ENCODE measurements around the gene SPOUT1.
"Not testable (repeated sequence)": the region's sequence is repeated elsewhere in the genome, so short reads cannot be mapped to it uniquely, and the experiment has no call there.

SPOUT1 gene

DNA sequence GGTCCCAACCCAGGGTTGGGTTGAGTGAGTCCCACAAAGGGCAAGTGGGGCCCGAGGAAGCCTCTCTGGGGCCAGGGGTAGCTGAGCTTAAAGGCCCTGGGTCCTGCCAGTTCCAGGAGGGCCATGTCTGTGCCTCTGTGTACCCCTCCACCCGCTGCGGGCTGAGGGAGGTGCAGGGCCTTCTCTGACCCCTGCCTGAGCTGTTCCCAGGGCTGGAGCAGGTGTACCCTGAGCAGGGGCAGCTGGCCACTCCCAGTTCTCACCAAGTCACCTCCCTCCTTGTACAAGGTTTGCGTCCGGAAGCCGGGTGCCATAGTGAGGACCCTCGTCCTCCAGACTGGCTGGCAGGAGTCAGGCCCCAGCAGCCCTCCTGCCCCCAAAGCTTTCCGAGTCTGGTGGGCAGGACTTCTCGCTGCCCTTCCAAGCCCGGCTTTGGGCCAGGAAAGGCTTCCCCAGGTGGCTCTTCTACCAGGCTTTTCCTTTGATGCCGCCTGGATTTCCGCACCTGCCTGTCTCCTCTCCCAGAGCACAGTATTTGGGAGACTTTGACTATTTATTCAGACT lies 20.5 kb downstream of the SPOUT1 start:
- in situ Hi-C loops (cut with HindIII; ENCODE audit: low sequenced_read_pairs), result no loop called here
- no peak overlapping the region for H3K4me3 ChIP-seq (ENCODE audit: low read depth, low read length)

GRCh38 chr9:128808543-128808942 lies 21.1 kb downstream of the SPOUT1 start:
- DNase-seq (ENCODE audit: low read depth, low spot score), result no peak
- in situ Hi-C loops (cut with HindIII; ENCODE audit: low sequenced_read_pairs), result no loop called here

More for the DNA sequence above, 20.5 kb downstream of the SPOUT1 start:
- DNase-seq (ENCODE audit: low read depth, low spot score), result no peak
- TF ChIP-seq CTCF (IDR thresholded peaks at IDR 0.05; ENCODE audit: low read depth, low read length), result no peak

GRCh38 chr9:128807827-128808226 lies 21.8 kb downstream of the SPOUT1 start:
- in situ Hi-C loops (cut with HindIII; ENCODE audit: low sequenced_read_pairs), result no loop called here
- no peak for DNase-seq (ENCODE audit: low read depth, low spot score)
- H3K4me3 ChIP-seq (ENCODE audit: low read depth, low read length), result no peak overlapping the region
- no peak for TF ChIP-seq CTCF (IDR thresholded peaks at IDR 0.05; ENCODE audit: low read depth, low read length)

More at GRCh38 chr9:128808543-128808942, 21.1 kb downstream of the SPOUT1 start:
- no peak overlapping the region for H3K4me3 ChIP-seq (ENCODE audit: low read depth, low read length)
- TF ChIP-seq CTCF (IDR thresholded peaks at IDR 0.05; ENCODE audit: low read depth, low read length), result no peak

GRCh38 chr9:128805661-128806060 lies 23.9 kb downstream of the SPOUT1 start:
- DNase-seq (ENCODE audit: low read depth, low spot score), result no peak
- in situ Hi-C loops (cut with HindIII; ENCODE audit: low sequenced_read_pairs), result no loop called here
- H3K4me3 ChIP-seq (ENCODE audit: low read depth, low read length), result no peak overlapping the region
- TF ChIP-seq CTCF (IDR thresholded peaks at IDR 0.05; ENCODE audit: low read depth, low read length), result no peak

DNA sequence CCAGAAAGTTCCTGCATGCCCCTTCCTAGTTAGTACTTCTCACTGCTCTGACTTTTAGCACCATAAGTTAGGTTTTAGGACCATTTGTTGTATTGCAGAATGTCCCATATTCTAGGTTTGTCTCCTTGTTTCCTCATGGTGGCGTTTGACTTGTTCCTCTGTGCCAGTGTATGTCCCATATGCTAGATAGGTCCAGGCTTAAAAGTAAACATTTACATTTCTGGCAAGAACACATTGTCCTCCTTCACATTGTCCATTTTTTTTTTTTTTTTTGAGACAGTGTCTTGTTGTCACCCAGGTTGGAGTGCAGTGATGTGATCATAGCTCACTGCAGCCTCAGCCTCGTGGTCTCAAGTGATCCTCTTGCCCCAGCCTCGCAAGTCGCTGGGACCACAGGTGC lies 27.1 kb downstream of the SPOUT1 start:
- in situ Hi-C loops (cut with HindIII; ENCODE audit: low sequenced_read_pairs), result no loop called here
- no peak overlapping the region for H3K4me3 ChIP-seq (ENCODE audit: low read depth, low read length)
- no peak for DNase-seq (ENCODE audit: low read depth, low spot score)
- no peak for TF ChIP-seq CTCF (IDR thresholded peaks at IDR 0.05; ENCODE audit: low read depth, low read length)

DNA sequence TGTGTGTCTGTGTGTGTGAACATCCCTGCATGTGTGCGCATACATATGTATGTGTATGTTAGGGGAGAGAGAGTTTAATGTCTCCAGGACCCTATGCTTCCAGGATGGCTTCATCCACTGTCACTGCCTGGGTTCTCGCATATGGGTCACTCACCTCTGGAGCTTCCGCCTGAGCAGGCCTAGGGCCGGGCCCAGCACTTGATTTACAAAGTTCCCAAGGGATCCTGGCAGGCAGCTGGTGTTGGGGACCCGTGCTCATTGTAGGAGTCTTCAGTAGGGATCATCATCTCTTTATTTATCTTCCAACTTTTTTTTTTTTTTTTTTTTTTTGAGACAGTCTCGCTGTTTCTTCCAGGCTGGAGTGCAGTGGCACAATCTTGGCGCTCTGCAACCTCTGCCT lies 29.5 kb downstream of the SPOUT1 start:
- H3K4me3 ChIP-seq (ENCODE audit: low read depth, low read length), result no peak overlapping the region
- in situ Hi-C loops (cut with HindIII; ENCODE audit: low sequenced_read_pairs), result no loop called here
- no peak for DNase-seq (ENCODE audit: low read depth, low spot score)
- no peak for TF ChIP-seq CTCF (IDR thresholded peaks at IDR 0.05; ENCODE audit: low read depth, low read length)

- no peak overlapping the region for H3K4me3 ChIP-seq (ENCODE audit: low read depth, low read length)
- no peak for DNase-seq (ENCODE audit: low read depth, low spot score)
- TF ChIP-seq CTCF (IDR thresholded peaks at IDR 0.05; ENCODE audit: low read depth, low read length), result no peak
- in situ Hi-C loops (cut with HindIII; ENCODE audit: low sequenced_read_pairs), result no loop called here
These were observed 30.7 kb downstream of the SPOUT1 start for GRCh38 chr9:128798896-128799295.

GRCh38 chr9:128794961-128795360 lies 34.6 kb downstream of the SPOUT1 start:
- DNase-seq (ENCODE audit: low read depth, low spot score); in situ Hi-C loops (cut with HindIII; ENCODE audit: low sequenced_read_pairs); H3K4me3 ChIP-seq (ENCODE audit: low read depth, low read length): not testable (repeated sequence)

All from astrocyte of the spinal cord (primary cell).